ENCODE results near the gene FAM53C. TPM values are rescaled to one million over a fixed set of nuclear protein-coding genes. Genes with fewer than 3 reads are reported as not detected.
A peak's percentile ranks its signal among the peaks of the same experiment; 100 is the strongest.

The FAM53C gene
- total RNA-seq, 4 donors from 2014 or later, result 26.3 to 30.5 (median 29.8) TPM

GRCh38 chr5:138350563-138350890 lies 12.5 kb downstream of the FAM53C start:
- H3K36me3 ChIP-seq, result peaks cover 0 to 40% of the 10 kb centered on the region in 2 donors
- no peak overlapping the region for H3K4me3 ChIP-seq
- ATAC-seq, result no peak
- TF ChIP-seq POLR2AphosphoS5 (IDR thresholded peaks at IDR 0.05) (no peak), POLR2A (IDR thresholded peaks at IDR 0.05) (no peak), EP300 (IDR thresholded peaks at IDR 0.05) (no peak), CTCF (IDR thresholded peaks at IDR 0.05) (no peak)
- H3K27ac ChIP-seq, result no peak overlapping the region
- peaks cover 0 to 19% (median 7%) of the 10 kb centered on the region in 3 donors for H3K4me1 ChIP-seq
- no peaks in the 10 kb centered on the region for H3K27me3 ChIP-seq
- no peaks in the 10 kb centered on the region for H3K9me3 ChIP-seq

- H3K4me1 ChIP-seq, result peaks cover 0 to 24% (median 12%) of the 10 kb centered on the region in 3 donors
- H3K27ac ChIP-seq, result peak overlapping the region in 1 of 4 donors; percentile 6
- WGBS, 2 donors (ENCODE audit: low coverage in 1 of 2), result 90% methylated on average over 1 of the region's 1 CpG; no CpG with 5 or more reads in 1 of the 2 donors
These were observed 13.0 kb downstream of the FAM53C start for GRCh38 chr5:138351056-138351455.

GRCh38 chr5:138351517-138351916 lies 13.5 kb downstream of the FAM53C start:
- no peak for ATAC-seq
- Histone ChIP-seq H3K27ac (peak overlapping the region in 1 of 4 donors; percentile 97), H3K9me3 (no peaks in the 10 kb centered on the region), H3K4me1 (peaks cover 0 to 29% (median 15%) of the 10 kb centered on the region in 3 donors), H3K36me3 (peaks cover 0 to 30% of the 10 kb centered on the region in 2 donors), H3K27me3 (no peaks in the 10 kb centered on the region), H3K4me3 (no peak overlapping the region)
- TF ChIP-seq CTCF (IDR thresholded peaks at IDR 0.05), result no peak
- no peak for TF ChIP-seq POLR2AphosphoS5 (IDR thresholded peaks at IDR 0.05)
- TF ChIP-seq POLR2A (IDR thresholded peaks at IDR 0.05), result no peak

More at GRCh38 chr5:138351056-138351455, 13.0 kb downstream of the FAM53C start:
- no peak overlapping the region for H3K4me3 ChIP-seq
- no peak for ATAC-seq
- no peaks in the 10 kb centered on the region for H3K27me3 ChIP-seq
- TF ChIP-seq EP300 (IDR thresholded peaks at IDR 0.05) (no peak), CTCF (IDR thresholded peaks at IDR 0.05) (no peak), POLR2AphosphoS5 (IDR thresholded peaks at IDR 0.05) (no peak)
- H3K36me3 ChIP-seq, result peaks cover 0 to 34% of the 10 kb centered on the region in 2 donors
- H3K9me3 ChIP-seq, result no peaks in the 10 kb centered on the region

GRCh38 chr5:138352071-138352721 lies 14.1 kb downstream of the FAM53C start, which contains the start of gene KDM3B:
Gene KDM3B, plus strand, starts transcription at chr5:138352685. Its CDS starts 111 bp downstream, at chr5:138352796.
- peak within 1 kb of the TSS; percentile 94 to 96 for H3K4me3 ChIP-seq
- ATAC-seq, result peak; percentile 92
- 60 to 100% methylated on average over 1 to 3 of the region's 30 CpGs for WGBS, 2 donors (ENCODE audit: low coverage in 1 of 2)

More at GRCh38 chr5:138352071-138352721, 14.1 kb downstream of the FAM53C start, which contains the start of gene KDM3B:
- peaks cover 0 to 36% (median 15%) of the 10 kb centered on the region in 3 donors for H3K4me1 ChIP-seq
- H3K36me3 ChIP-seq, result peaks cover 0 to 23% of the 10 kb centered on the region in 2 donors
- TF ChIP-seq POLR2AphosphoS5 (IDR thresholded peaks at IDR 0.05) (no peak), POLR2A (IDR thresholded peaks at IDR 0.05) (no peak), CTCF (IDR thresholded peaks at IDR 0.05) (peak; percentile 89 to 100 (median 100))
- H3K27me3 ChIP-seq, result no peaks in the 10 kb centered on the region
- no peaks in the 10 kb centered on the region for H3K9me3 ChIP-seq
- H3K27ac ChIP-seq, result peak within 1 kb of the TSS; percentile 93 to 99 (median 96)

Measured in gastroesophageal sphincter (tissue), 4 donors.